Activated CD8-positive, alpha-beta memory T cell treated with anti-CD3 and anti-CD28 coated beads for 48 hours (primary cell): Measurements from ENCODE around the gene GON4L.
"Not testable (repeated sequence)": the region's sequence is repeated elsewhere in the genome, so short reads cannot be mapped to it uniquely, and the experiment has no call there.

Source experiments
- DNase-seq, 3 experiments: peaks; one replicate each; pipeline ENCODE4 v3.0.0-alpha.2; 2020; ENCODE audit warnings: low read depth in 2 of 3, low spot score in 2 of 3

The GON4L gene

DNA sequence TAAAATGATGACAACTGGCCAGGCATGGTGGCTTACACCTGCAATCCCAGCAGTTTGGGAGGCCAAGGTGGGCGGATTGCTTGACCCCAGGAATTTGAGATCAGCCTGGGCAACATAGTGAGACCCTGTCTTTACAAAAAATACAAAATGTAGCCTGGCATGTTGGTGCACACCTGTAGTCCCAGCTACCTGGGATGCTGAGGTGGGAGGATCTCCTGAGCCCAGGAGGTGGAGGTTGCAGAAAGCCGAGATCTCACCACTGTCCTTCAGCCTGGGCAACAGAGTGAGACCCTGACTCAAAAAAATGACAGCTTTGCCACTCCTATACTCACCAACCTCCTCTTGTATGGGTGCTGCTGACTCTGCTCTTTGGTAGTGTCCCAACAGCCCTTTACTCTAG is 20.9 kb upstream of the GON4L start:
- no peak for DNase-seq

- DNase-seq, result no peak
Observed at GRCh38 chr1:155873860-155874259, 16.8 kb upstream of the GON4L start.

- DNase-seq, result no peak
Observed at GRCh38 chr1:155872527-155872926, 15.5 kb upstream of the GON4L start.

- no peak for DNase-seq
Observed at GRCh38 chr1:155871390-155871789, 14.4 kb upstream of the GON4L start.

- DNase-seq, result no peak
Observed at GRCh38 chr1:155867766-155868165, 10.8 kb upstream of the GON4L start.

- DNase-seq, result no peak
Observed at GRCh38 chr1:155864393-155864792, 7.4 kb upstream of the GON4L start.

DNA sequence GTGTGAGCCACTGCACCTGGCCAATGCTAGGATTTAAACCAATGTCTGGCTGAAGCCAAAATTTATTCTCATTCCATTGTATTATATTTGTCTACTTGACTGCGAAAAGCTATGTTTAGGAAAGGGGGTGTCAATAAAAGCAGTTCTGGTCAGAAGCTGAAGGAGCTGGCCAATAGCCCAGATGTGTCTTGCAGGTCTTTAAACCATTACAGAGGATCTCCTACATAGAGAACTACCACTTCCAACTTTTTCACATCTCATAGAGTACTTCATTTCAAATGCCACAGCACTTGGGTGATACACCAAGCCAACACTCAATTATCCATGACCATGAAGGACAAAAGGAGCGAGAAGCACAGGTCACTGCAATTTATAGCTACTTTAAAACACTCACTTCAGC is 4.9 kb upstream of the GON4L start:
- DNase-seq, result no peak

GRCh38 chr1:155860970-155861510 is 4.0 kb upstream of the GON4L start:
- DNase-seq, result no peak

GRCh38 chr1:155859881-155860871 is 3.2 kb upstream of the GON4L start:
- peak; percentile 38 to 48 (median 38) for DNase-seq

DNA sequence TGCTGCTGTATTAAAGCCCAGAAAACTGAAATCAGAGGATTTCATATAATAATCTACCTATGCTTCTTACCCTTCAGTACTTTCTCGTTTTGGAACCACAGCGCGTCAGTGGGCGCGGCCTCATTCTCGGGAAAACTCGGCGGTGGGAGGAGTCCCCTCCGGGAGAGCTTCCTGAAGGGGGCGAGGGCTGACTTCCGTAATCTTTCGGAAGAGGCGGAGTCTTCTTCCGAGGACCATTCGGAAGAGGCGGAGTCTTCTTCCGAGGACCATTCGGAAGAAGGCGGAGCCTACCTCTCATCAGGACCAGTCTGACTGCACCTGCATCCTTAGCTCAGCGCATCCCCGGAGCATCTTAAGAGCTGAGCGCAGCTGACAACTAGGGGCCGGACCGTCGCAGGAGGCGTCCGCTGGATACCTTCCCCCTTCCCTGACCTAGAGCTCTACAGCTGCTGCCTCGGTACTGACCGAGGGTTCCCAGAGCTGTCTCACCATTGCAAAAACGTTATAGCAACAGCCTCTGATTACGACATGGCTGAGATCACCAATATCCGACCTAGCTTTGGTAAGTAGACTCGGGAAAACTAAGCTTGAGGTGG is 2.3 kb upstream of the GON4L start, which contains the start of gene SYT11:
Gene SYT11, plus strand, starts transcription at position 334 of the 596 bp plus-strand sequence. Its CDS starts 195 bp downstream, at position 529.
- DNase-seq, result peak; percentile 82 to 93 (median 89)

DNA sequence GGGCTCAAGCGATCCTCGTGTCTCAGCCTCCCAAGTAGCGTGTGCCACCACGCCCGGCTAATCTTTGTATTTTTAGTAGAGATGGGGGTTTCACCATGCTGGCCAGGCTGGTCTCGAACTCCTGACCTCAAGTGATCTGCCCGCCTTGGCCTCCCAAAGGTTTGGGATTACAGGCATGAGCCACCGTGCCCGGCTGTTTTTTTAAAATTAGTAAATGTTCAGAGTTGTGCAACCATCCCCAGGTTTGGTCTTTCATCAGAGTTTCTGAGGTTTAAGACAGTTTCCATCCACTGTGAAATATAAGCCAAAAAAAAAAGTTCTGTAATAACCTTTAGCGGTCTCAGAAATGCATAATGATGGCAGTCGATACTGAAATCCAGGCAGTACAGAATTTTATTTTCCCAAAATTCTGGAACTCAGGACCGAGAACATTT is 1.8 kb upstream of the GON4L start:
- DNase-seq, result peak in 1 of 3 experiments; percentile 16

GRCh38 chr1:155856257-155856974 is 598 bp downstream of the GON4L start:
- DNase-seq, result peak in 1 of 3 experiments; percentile 12

GRCh38 chr1:155850345-155850744 is 6.7 kb downstream of the GON4L start:
- no peak for DNase-seq

DNA sequence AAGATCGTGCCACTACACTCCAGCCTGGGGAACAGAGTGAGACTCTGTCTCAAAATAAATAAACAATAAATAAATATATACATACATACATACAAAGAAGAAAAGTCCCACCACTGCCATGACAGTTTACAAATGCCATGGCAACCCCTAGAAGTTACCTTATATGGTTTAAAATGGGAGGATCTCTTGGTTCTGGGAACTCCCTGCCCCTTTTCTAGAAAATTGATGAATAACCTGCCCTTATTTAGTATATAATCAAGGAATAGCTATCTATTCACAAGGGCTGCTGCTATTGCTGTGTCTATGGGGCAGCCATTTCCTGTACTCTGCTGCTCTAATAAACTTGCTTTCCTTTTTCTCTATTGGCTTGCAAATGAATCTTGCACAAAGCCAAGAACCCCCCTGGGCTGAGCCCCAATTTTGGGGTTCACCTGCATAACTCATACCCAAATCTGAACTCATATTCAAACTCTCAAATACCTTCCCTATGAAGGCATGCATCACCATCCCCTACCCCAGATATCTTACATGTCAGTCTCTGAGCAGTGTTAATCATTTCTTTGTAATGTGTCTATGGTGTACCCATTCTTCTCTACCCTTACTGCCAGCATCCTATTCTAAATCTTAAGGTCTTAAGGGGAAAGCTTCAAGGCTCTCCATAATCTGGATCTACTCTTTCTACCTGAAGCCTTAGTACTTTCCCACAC is 9.0 kb downstream of the GON4L start:
- no peak for DNase-seq

DNA sequence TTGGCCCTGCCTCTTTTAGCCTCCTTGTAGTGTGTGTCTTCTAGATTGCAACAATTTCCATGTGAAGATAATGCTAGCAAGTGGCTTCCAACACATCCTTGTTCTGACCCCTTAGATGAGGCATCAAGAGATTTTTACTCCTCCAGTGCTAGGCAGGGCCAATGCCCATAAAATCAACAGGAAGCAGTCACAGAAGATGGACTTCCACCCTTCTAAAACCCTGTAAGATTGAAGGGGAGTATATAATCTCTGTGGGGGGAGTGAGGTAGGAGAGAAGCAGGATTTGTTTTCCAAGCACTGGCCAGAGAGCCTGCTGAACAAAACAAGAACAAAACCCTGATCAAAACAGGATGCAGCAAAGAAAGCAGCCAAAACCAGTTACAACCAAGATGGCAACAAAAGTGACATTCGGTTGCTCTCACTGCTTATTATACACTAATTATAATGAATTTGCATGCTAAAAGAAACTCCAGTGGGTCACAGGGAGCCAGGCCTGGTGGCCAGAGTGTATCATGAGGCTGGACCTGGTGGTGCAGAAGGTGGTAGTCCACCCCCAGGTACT is 12.1 kb downstream of the GON4L start:
- no peak for DNase-seq

GRCh38 chr1:155840386-155840785 is 16.6 kb downstream of the GON4L start:
- no peak for DNase-seq

GRCh38 chr1:155835548-155835947 is 21.5 kb downstream of the GON4L start:
- DNase-seq, result no peak

DNA sequence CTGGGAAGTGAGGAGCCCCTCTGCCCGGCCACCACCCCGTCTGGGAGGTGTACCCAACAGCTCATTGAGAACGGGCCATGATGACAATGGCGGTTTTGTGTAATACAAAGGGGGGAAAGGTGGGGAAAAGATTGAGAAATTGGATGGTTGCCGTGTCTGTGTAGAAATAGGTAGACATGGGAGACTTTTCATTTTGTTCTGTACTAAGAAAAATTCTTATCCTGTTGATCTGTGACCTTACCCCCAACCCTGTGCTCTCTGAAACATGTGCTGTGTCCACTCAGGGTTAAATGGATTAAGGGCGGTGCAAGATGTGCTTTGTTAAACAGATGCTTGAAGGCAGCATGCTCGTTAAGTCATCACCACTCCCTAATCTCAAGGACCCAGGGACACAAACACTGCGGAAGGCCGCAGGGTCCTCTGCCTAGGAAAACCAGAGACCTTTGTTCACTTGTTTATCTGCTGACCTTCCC is 22.1 kb downstream of the GON4L start:
- not testable (repeated sequence) for DNase-seq

GRCh38 chr1:155834296-155834926 is 22.6 kb downstream of the GON4L start:
- no peak for DNase-seq
